Smooth muscle cell of bladder (primary cell): ENCODE measurements around the gene SYTL2. TPM values are rescaled to one million over a fixed set of nuclear protein-coding genes. Genes with fewer than 3 reads are reported as not detected.

ENCODE experiments used
- total RNA-seq: library from RNA; depleted of rRNA; stranded (reverse); fragments of >200 nt; gene quantifications from 2 replicates; pipeline ENCODE4 v1.2.3, GENCODE V29; 2014

The SYTL2 gene
- total RNA-seq: 29.2 and 33.4 TPM in 2 replicates

GRCh38 chr11:85810871-85811611, at the start of gene SYTL2:
Gene SYTL2, minus strand, starts transcription at chr11:85811141. Its CDS starts 53,416 bp downstream, at chr11:85757725.

DNA sequence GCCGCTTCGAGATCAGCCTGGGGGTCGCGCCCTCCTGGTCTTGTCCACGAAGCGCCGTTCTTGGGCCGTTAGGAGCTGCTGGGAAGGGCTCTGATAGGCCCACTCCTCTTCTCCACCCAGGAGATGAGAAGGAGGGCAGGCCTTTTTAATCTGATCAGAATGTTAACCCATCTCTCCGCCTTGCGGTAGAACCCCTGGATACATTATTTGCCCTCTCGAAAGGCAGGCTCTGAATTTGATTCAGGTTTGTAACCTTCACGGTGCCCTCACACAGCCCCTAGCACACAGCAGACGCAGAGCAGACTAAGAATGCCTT, 44.4 kb upstream of the SYTL2 start, which contains the start of gene CCDC83:
CCDC83 (plus strand) TSS at position 43 of the 316 bp plus-strand sequence. CDS start 9,741 bp downstream, outside the sequence.

GRCh38 chr11:85685820-85686459, 125.0 kb downstream of the SYTL2 start, which contains the start of gene CCDC89:
Gene CCDC89, minus strand, starts transcription at chr11:85686195. Its CDS starts 65 bp downstream, at chr11:85686130.

GRCh38 chr11:85664615-85665481, 146.1 kb downstream of the SYTL2 start, which contains the start of gene CREBZF:
Gene CREBZF, minus strand, starts transcription at chr11:85665129. Its CDS starts 254 bp downstream, at chr11:85664875.

GRCh38 chr11:85647604-85648299, 163.2 kb downstream of the SYTL2 start, which contains the start of gene TMEM126A:
Gene TMEM126A, plus strand, starts transcription at chr11:85647967. Its CDS starts 2,289 bp downstream, at chr11:85650256.

Other genes with a start within 250 kb of the SYTL2 start
- 0.85 and 1.6 TPM in 2 replicates for gene DLG2, start 183.8 kb downstream of the SYTL2 start, total RNA-seq
- 42.4 and 43.5 TPM in 2 replicates for gene TMEM126B, start 182.5 kb downstream of the SYTL2 start, total RNA-seq
- 41.5 and 48.1 TPM in 2 replicates for gene TMEM126A, start 163.2 kb downstream of the SYTL2 start, total RNA-seq
- 31.0 and 32.4 TPM in 2 replicates for gene CREBZF, start 146.0 kb downstream of the SYTL2 start, total RNA-seq
- 3.3 and 4.3 TPM in 2 replicates for gene CCDC89, start 124.9 kb downstream of the SYTL2 start, total RNA-seq
- gene CCDC83, start 44.2 kb upstream of the SYTL2 start, total RNA-seq: 0.18 TPM in 1 of 2 replicates, not detected in the other